PC-9 (cell line): ENCODE results near the gene RPL19.

Source experiments
- CTCF ChIP-seq: fragments of 200-600 bp; sonication (generic); conservative IDR thresholded peaks from 2 replicates; pipeline ENCODE4 v1.6.1; 2017; ENCODE audit warnings: mixed run types, antibody characterized with exemption, mild to moderate bottlenecking, moderate library complexity
- EZH2 ChIP-seq: fragments of 200-600 bp; sonication (generic); IDR thresholded peaks from 2 replicates; pipeline ENCODE4 v1.8.0; 2017; ENCODE audit warnings: antibody characterized with exemption, low read depth

- TF ChIP-seq CTCF (no peak), EZH2 (no peak)
These were observed 32.6 kb upstream of the RPL19 start for GRCh38 chr17:39167476-39167875.
